Tibial artery (tissue), 4 donors: ENCODE measurements around the gene SLC35D1.

ENCODE experiments used
- DNase-seq, 2 donors: peaks; one replicate each; pipeline ENCODE4 v3.0.0-alpha.2; 2019
- H3K27ac ChIP-seq, 2 donors: fragments of 200-600 bp; sonication (generic) in 1 of 2; 1 replicate in 1 of 2; 2 replicates in 1 of 2; pipeline ENCODE4 v1.5.1; 2018 to 2019; ENCODE audit warnings: mild to moderate bottlenecking in 1 of 2
- H3K27me3 ChIP-seq, 2 donors: fragments of 200-600 bp; sonication (generic) in 1 of 2; one replicate each; pipeline versions ENCODE4 v1.5.1 to v1.6.0; 2016 to 2019
- H3K36me3 ChIP-seq, 3 donors: fragments of 200-600 bp; sonication (generic) in 2 of 3; one replicate each; pipeline ENCODE4 v1.5.1; 2016 to 2019; ENCODE audit warnings: mild to moderate bottlenecking in 2 of 3
- H3K4me1 ChIP-seq, 4 donors: fragments of 200-600 bp; sonication (generic) in 2 of 4; 1 replicate in 3 of 4; 2 replicates in 1 of 4; pipeline ENCODE4 v1.5.1; 2016 to 2019
- H3K4me3 ChIP-seq, 2 donors: fragments of 200-600 bp; sonication (generic) in 1 of 2; 1 replicate in 1 of 2; 2 replicates in 1 of 2; pipeline ENCODE4 v1.5.1; 2018 to 2019; ENCODE audit warnings: mild to moderate bottlenecking in 2 of 2
- H3K9me3 ChIP-seq, 3 donors: fragments of 200-600 bp; sonication (generic) in 1 of 3; one replicate each; pipeline ENCODE4 v1.5.1; 2016 to 2019
- CTCF ChIP-seq, 2 experiments: fragments of 200-600 bp in 1 of 2; fragments of 450-650 bp in 1 of 2; IDR thresholded peaks; one replicate each; pipeline ENCODE4 v1.5.1; 2017 to 2019; ENCODE audit warnings: antibody characterized with exemption in 2 of 2, mild to moderate bottlenecking in 1 of 2, moderate library complexity in 1 of 2
- intact Hi-C: fragments of 100-400 bp; cut with DNase I; formaldehyde crosslinking; loops from one replicate; pipeline ENCODE4 v1.15.0; 2023; ENCODE audit warnings: low total_unique reads

Gene SLC35D1

GRCh38 chr1:67053785-67054772, at the start of gene SLC35D1:
Gene SLC35D1 (minus strand): TSS chr1:67054148. CDS start chr1:67054013, 135 bp downstream.
- DNase-seq: peak; percentile 70 to 87
- H3K36me3 ChIP-seq: peaks cover 3 to 8% (median 3%) of the 10 kb centered on the region in 3 donors
- intact Hi-C loops: loop anchor here (5.0 to 10.0 kb wide), 3 partner anchors 37 to 129 kb away; partner anchors contain the start of genes DNAI4 and MIER1

GRCh38 chr1:67103548-67103947, 49.6 kb upstream of the SLC35D1 start:
- Histone ChIP-seq H3K27ac (no peak overlapping the region), H3K27me3 (no peaks in the 10 kb centered on the region), H3K4me3 (no peak overlapping the region), H3K9me3 (no peaks in the 10 kb centered on the region), H3K4me1 (peaks cover 0 to 13% (median 3%) of the 10 kb centered on the region in 4 donors), H3K36me3 (no peaks in the 10 kb centered on the region)
- DNase-seq: no peak
- TF ChIP-seq CTCF (IDR thresholded peaks at IDR 0.05): no peak
- intact Hi-C loops: no loop called here

More at GRCh38 chr1:67053785-67054772, at the start of gene SLC35D1:
- H3K4me3 ChIP-seq: peak within 1 kb of the TSS; percentile 74 to 81
- peaks cover 0 to 30% (median 11%) of the 10 kb centered on the region in 4 donors for H3K4me1 ChIP-seq
- H3K27me3 ChIP-seq: no peaks in the 10 kb centered on the region
- peak within 1 kb of the TSS; percentile 92 to 93 for H3K27ac ChIP-seq
- TF ChIP-seq CTCF (IDR thresholded peaks at IDR 0.05): no peak
- H3K9me3 ChIP-seq: no peaks in the 10 kb centered on the region

GRCh38 chr1:67100833-67101232, 46.9 kb upstream of the SLC35D1 start:
- H3K27me3 ChIP-seq: no peaks in the 10 kb centered on the region
- peaks cover 0 to 13% (median 3%) of the 10 kb centered on the region in 4 donors for H3K4me1 ChIP-seq
- no peak for TF ChIP-seq CTCF (IDR thresholded peaks at IDR 0.05)
- peak overlapping the region in 1 of 2 donors; percentile 29 for H3K27ac ChIP-seq
- no peak overlapping the region for H3K4me3 ChIP-seq
- intact Hi-C loops: no loop called here
- no peaks in the 10 kb centered on the region for H3K9me3 ChIP-seq
- H3K36me3 ChIP-seq: no peaks in the 10 kb centered on the region
- DNase-seq: no peak

DNA sequence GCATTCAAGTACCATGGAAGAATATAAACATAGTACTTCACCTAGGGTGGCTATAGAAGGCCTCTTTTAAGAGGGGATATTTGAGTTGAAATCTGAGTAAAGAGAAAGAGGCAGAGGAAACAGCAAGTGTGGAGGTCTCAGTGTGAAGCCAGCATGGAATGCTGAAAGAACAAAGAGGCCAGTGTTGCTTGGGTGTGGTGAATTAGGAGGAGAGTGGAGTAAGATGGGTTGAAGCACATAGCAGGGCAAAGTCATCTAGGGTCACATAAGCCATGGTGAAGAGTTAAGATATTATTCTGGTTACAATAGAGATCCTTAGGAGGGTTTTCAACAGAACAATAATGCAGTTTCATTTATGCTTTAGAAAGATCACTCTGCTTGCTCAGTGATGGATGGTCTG, 43.4 kb upstream of the SLC35D1 start:
- intact Hi-C loops: no loop called here
- DNase-seq: no peak

DNA sequence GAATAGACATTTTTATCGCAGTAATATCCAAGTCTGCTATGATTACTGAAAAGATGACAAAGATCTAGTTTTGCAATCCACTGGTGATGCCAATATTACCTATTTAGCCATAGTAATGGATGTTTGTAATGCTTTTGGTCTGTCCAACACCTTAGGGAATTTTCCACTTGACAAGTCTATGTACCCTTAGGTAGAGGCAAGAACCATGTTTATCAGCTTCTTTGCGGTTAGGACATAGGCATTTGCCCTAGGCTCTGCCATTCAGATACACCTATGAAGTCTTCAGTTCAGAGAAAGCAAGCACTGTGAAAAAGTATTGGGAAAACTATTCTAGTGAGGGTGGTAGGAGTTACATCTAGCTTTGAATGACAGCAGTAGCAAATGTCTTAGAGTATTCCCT, 40.2 kb upstream of the SLC35D1 start:
- no peaks in the 10 kb centered on the region for H3K27me3 ChIP-seq
- intact Hi-C loops: no loop called here

More for the DNA sequence above, 43.4 kb upstream of the SLC35D1 start:
- no peak for TF ChIP-seq CTCF (IDR thresholded peaks at IDR 0.05)
- no peaks in the 10 kb centered on the region for H3K36me3 ChIP-seq
- peaks cover 0 to 13% (median 3%) of the 10 kb centered on the region in 4 donors for H3K4me1 ChIP-seq
- no peak overlapping the region for H3K4me3 ChIP-seq
- no peaks in the 10 kb centered on the region for H3K27me3 ChIP-seq
- no peaks in the 10 kb centered on the region for H3K9me3 ChIP-seq
- no peak overlapping the region for H3K27ac ChIP-seq

More for the DNA sequence above, 40.2 kb upstream of the SLC35D1 start:
- no peak for TF ChIP-seq CTCF (IDR thresholded peaks at IDR 0.05)
- Histone ChIP-seq H3K36me3 (no peaks in the 10 kb centered on the region), H3K9me3 (no peaks in the 10 kb centered on the region), H3K4me3 (no peak overlapping the region), H3K27ac (no peak overlapping the region), H3K4me1 (no peaks in the 10 kb centered on the region)
- no peak for DNase-seq
